ENCODE data around the gene KMT2C.
"Not testable (repeated sequence)": the region's sequence is repeated elsewhere in the genome, so short reads cannot be mapped to it uniquely, and the experiment has no call there.

DNA sequence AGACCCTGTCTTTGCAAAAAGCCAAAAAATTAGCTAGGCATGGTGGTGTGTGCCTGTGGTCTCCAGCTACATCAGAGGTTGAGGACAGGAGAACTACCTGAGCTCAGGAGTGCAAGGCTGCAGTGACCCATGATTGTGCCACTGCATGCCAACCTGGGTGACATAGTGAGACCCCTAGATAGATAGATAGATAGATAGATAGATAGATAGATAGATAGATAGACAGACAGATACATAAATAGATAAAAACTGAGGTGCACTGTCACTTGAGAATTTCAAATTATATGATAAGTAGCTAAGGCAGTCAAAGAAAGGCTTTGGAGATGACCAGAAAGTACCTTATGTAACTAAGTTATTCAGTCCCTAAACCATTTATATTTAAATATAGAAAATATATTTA, 231.4 kb downstream of the KMT2C start:
- TF ChIP-seq, protein P1, sequence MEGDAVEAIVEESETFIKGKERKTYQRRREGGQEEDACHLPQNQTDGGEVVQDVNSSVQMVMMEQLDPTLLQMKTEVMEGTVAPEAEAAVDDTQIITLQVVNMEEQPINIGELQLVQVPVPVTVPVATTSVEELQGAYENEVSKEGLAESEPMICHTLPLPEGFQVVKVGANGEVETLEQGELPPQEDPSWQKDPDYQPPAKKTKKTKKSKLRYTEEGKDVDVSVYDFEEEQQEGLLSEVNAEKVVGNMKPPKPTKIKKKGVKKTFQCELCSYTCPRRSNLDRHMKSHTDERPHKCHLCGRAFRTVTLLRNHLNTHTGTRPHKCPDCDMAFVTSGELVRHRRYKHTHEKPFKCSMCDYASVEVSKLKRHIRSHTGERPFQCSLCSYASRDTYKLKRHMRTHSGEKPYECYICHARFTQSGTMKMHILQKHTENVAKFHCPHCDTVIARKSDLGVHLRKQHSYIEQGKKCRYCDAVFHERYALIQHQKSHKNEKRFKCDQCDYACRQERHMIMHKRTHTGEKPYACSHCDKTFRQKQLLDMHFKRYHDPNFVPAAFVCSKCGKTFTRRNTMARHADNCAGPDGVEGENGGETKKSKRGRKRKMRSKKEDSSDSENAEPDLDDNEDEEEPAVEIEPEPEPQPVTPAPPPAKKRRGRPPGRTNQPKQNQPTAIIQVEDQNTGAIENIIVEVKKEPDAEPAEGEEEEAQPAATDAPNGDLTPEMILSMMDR (IDR thresholded peaks at IDR 0.05) = not testable (repeated sequence)
- not testable (repeated sequence) for TF ChIP-seq POLR2AphosphoS5, EP300 (IDR thresholded peaks at IDR 0.05)

Data from stomach (tissue), 4 donors.